GM18508 (cell line): ENCODE results near the gene MAP2K2.

Source experiments
- ATAC-seq: cut with Tn5 transposase; IDR thresholded peaks from one replicate; pipeline ENCODE4 v1.9.1; 2021; ENCODE audit warnings: moderate number of reproducible peaks; ENCODE audit not compliant: insufficient read depth, unreplicated experiment

MAP2K2 gene

GRCh38 chr19:4046946-4047683, 76.8 kb downstream of the MAP2K2 start:
- ATAC-seq: no peak

- ATAC-seq: no peak
These were observed 77.6 kb downstream of the MAP2K2 start for GRCh38 chr19:4046362-4046691.

GRCh38 chr19:4045597-4046361, 78.1 kb downstream of the MAP2K2 start:
- ATAC-seq: no peak

GRCh38 chr19:4044990-4045465, 78.9 kb downstream of the MAP2K2 start:
- ATAC-seq: no peak

GRCh38 chr19:4043966-4044715, 79.8 kb downstream of the MAP2K2 start:
- ATAC-seq: no peak

- no peak for ATAC-seq
These were observed 80.5 kb downstream of the MAP2K2 start for GRCh38 chr19:4043401-4043800.

- no peak for ATAC-seq
These were observed 81.2 kb downstream of the MAP2K2 start for GRCh38 chr19:4042731-4043082.

- no peak for ATAC-seq
These were observed 81.7 kb downstream of the MAP2K2 start for GRCh38 chr19:4042064-4042730.
